Measurements from ENCODE around the gene ELOVL5.

Gene ELOVL5

GRCh38 chr6:53236241-53236640, 112.5 kb downstream of the ELOVL5 start:
- no peak for DNase-seq

DNA sequence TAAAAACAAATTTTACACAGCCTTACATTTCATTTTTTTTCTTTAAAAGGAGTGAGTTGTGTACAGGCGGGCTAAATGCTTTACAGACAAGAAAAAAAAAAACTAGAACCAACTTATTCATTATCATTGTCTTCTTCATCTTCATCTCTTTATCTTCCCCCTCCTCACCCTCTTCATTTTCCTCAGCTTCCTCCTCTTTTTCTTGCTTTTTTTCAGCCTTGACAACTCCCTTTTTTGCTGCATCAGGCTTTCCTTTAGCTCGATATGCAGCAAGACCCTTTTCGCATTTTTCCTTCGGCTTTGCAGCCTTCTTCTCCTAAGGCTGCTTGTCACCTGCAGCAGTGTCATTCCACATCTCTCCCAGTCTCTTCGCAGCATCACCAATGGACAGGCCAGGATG, 113.2 kb downstream of the ELOVL5 start:
- no peak for DNase-seq

DNA sequence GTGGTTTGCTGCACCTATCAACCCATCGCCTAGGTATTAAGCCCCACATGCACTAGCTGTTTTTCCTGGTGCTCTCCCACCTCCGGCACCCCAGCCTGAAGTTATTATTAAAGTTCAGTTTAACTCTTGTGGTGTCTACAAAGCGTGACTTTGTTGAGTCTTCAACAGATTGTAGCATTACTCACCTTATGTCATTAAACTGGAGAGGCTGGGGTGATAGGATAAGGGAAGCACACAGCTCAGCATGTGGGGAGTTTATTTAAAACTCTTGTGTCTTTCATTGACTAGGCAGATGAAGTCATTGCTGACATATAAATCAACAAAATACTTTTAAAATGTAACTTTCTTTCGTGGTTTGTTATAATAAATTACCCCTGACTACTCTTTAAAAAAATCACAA, 115.4 kb downstream of the ELOVL5 start:
- no peak for DNase-seq

GRCh38 chr6:53230775-53231467, 117.8 kb downstream of the ELOVL5 start:
- DNase-seq, result no peak

- no peak for DNase-seq
These were observed 120.9 kb downstream of the ELOVL5 start for GRCh38 chr6:53227847-53228246.

- DNase-seq, result no peak
These were observed 128.1 kb downstream of the ELOVL5 start for GRCh38 chr6:53220605-53221004.

Data from hippocampal formation (tissue), 2 donors.